Measurements from ENCODE around the gene COL17A1.

The COL17A1 gene

DNA sequence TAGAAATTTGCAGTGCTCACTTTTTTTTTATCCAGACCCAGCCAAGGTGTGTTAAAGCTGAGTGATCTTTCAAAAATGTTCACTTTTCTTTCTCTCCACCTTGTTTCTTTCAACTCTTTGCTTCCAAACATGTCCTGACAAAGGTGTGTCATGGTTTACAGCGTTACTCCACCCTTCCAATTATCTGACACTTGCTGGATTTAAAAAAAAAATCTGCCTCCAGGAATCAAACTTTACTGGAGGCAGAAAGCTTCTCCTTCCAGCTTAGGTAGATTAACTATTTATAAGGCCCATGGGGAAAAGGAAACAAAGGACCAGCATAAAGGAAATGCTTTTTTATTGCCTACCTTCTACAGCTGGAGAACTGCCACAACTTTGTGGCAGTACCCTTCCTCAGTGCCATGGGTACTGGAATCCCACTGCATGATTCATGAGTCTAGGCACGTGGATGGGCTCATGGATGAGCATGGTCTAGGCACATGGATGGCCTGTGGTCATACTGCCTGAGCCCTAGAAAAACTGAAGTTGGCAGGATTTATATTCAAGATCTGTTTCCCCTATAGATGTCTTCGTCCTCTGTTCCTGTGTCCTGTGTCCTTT lies at the start of gene COL17A1:
TSS of gene COL17A1 (minus strand) at position 80 of the 600 bp plus-strand sequence. CDS start 5,207 bp downstream, outside the sequence.
- DNase-seq (ENCODE audit: low read depth, low spot score) = no peak

DNA sequence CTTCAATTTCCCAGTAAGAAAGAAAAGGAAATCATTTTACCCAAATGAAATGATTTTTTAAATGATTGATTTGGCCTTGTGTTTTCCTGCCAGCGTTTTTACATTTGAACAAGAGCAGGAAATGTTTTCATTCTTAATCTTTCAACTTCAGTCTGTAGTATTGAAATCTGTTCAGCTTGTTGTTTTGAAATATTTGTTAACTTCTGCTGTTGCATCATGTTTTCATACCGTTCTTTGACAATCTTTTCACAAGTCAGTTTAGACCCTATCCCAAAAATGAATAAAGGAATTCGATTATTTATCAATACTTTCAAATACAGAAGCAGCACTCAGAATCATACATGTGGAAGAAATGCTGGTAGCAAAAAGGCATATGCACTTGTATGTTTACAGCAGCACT lies 44.4 kb upstream of the COL17A1 start:
- no peak for DNase-seq (ENCODE audit: low read depth, low spot score)

DNA sequence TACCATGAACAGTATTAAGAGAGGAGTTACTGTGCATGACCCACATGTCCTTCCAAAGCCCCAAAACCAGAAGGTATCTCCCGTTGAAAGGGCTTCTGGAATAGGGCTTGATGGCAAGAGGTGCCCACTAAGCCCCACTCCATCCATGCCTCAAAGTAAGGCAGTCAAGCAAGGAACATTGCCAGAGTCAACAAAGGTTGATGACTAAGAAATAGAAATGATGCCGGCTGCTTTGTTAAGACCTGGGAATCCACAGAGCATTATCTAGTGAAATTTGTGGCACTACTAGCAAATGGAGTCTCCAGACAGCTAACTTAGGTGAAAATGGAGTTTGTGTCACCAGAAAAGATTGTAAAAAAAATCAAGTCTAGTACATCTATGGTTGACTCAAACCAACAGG lies 42.5 kb upstream of the COL17A1 start:
- no peak for DNase-seq (ENCODE audit: low read depth, low spot score)

DNA sequence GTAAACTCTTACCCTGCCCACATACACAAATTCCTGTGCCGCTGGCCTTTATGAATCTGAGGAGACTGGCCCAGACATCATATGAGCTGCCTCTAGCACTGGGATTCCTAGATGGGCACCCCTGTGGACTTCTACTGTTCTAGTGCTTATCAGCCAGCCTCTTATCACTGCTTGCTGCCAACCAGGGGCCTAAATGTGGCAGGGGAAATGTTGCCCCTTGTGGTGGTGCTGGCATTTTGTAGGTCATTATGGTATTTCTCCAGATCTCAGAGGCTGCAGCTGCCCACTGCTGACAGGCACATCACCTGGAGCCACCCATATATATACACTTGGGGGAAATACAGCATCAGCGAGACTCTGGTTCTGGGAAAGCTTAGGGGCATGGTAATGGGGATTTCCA lies 41.7 kb upstream of the COL17A1 start:
- DNase-seq (ENCODE audit: low read depth, low spot score) = no peak

DNA sequence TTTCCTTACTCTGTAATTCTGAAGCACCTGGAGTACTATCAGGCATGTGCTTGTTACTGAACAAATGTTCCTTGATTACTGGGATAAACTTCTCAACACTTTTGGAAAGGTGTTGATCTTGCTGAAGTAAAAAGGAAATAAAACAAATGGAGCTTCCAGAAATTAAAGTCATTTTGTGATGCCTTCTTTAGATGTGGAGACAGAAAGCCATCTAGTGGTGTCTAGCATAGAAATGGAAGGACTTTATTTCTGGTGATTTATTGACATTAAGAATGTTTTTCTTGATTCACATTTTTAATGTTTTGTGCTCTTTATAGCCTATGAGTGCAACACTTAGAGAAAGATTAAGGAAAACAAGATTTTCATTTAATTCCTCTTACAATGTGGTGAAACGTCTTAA lies 37.7 kb upstream of the COL17A1 start:
- no peak for DNase-seq (ENCODE audit: low read depth, low spot score)

DNA sequence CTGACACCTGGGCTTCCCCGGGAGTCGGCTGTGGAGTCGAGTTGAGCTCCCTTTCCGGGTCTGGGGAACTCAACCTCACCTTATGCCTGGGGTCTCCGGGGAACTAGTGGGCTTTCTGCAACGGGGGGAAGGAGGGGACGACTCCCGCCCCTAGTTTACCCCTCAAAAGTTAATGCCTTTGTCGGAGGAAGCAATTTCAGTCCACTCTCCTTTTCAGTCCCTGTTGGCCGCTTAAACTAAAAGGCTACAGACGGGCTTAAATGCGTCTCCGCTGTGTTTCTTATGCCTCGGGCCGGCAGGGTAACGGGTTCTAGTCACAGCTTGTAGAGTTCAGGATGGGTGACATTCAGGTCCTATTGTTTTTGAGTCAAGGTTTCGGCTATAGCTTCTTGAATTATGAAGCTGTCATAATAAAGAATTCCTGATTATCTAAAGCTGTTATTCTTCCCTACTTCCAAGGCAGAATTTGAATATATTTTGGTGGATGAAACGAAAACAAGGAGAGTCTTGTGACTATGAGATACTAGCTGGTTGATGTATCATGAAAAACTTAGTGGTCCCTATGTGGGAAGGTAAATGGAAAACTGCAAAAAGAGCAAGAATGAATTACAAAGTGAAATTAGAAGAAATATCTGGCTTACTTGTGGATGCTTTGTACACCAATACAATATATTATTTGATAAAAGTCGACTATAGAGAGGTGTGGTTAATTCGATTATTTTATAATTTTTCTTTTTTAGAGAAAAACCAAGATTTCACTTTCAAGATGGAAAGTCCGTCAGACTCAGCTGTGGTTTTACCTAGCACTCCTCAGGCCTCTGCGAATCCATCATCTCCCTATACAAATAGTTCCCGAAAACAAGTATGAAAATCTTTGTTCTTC lies 36.8 kb upstream of the COL17A1 start:
- DNase-seq (ENCODE audit: low read depth, low spot score) = no peak

DNA sequence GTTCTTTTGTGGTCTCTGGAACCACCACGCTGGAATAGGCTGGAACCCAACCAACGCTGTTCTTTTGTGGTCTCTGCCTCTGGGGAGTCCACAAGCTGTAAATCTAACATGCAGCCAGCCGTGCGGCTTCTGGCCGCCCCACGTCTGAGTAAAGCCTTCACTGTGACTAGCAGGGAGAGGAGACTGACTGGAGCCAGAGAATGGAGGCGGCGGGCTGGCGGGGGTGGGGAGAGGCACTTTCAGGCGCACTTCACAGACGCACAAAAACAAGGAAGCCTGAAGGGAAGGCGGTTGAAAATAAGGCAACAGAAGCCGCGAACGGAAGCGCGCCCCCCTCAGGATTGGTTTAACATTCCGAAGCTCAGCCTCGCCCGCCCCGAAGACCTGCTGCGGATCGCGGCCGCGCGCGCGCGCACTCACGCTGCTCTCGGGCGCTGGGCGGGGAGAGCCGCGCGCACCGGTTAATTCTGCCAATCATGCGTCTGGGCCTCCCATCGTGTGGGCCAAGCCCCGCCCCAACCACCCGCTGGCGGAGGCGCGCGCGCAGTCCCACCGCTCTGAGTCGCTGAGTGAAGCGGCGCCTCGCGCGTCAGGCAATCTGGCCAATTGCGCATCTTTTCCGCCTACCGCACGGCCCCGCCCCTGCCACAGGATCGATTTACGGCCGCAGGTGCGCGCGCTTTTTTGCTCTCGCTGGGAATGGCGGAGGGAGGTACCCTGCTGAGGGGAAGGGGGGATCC lies 36.0 kb upstream of the COL17A1 start, which contains the start of gene SFR1:
TSS of gene SFR1 (plus strand) at position 687 of the 740 bp plus-strand sequence. CDS start at position 700, 13 bp downstream.
- DNase-seq (ENCODE audit: low read depth, low spot score) = peak; percentile 97

DNA sequence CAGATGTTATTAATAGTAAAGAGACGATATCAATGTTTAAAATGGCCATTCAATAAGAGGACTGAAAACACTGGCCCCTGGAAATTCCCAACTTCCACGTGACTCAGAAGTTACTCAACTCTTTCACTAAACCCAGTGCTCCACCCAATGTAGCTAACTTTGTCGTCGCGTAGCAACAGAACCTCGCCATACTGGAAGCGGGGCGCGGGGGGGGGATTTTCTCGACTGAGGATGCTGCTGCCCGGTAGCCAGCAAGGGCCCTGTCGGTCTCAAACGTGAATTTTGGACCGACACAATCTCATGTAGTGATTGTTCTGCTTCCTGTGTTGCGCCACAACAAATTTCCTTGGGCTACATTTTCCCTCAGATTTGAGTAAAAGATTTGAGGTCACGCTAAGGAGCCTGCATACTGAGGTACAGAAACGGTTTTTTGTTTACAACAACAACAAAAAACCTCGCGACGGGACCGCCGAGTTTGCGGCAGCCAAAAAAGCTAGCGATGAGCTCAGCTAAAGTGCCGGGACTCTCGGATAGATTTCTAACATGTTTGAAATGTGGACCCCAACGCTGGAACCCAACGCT lies 35.3 kb upstream of the COL17A1 start:
- peak; percentile 59 for DNase-seq (ENCODE audit: low read depth, low spot score)

DNA sequence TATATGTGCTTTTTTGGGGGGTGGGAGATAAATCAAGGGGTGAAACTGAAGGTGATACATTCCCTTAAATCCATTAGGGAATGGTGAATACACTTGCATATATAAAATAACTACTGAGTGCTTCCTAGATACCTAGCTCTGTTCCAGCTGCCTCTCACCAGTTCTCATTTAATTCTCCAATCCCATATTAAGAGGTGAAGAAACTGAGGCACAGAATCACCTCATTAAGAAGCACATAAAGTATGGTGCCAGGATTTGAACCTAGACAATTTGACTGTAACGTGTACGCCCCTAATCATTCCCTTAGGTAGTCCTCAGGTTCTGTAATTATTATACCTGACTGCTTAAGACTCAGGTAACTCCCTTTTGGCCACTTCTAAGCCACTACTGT lies 34.8 kb upstream of the COL17A1 start:
- DNase-seq (ENCODE audit: low read depth, low spot score) = no peak

DNA sequence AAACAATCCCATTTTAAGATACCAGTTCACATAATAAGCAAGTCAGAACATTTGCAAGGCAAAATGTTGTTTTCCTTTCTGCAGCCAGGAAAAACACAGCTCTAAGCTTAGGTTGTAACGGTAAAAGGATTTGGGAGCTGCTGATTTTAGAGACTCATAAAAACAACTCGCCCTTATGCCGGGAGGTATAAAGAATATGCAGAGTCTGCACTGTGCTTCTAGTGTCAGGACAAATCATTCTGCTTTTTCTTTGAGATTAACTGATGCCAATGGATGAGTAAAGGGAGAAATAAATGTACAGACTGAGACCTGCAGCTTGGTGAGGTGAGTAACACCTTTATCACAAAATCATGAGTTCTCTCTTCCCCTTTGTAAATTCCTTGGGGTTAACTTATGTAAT lies 34.3 kb upstream of the COL17A1 start:
- no peak for DNase-seq (ENCODE audit: low read depth, low spot score)

DNA sequence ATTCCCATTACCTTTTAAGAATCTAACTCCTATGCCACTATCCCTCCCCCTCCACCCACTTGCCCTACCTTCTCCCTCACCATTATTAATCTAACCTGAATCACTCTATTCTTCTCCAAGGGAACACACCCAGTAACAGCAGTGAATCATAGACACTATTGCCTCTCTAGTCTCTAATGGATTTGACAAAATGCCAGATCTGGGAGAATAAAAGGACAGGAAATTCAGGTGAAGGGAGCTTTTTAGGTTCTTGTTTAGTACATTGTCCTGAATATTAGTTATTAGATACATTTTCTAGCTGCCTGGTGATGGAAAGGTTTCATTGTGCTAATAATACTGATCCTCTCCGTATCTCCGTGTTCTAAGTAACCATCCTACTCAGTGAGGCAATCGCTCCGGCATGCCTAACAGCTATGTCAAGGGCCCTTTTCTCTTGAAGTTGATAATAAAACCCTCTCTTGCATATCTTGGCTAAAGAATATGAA lies 32.2 kb upstream of the COL17A1 start:
- no peak for DNase-seq (ENCODE audit: low read depth, low spot score)

DNA sequence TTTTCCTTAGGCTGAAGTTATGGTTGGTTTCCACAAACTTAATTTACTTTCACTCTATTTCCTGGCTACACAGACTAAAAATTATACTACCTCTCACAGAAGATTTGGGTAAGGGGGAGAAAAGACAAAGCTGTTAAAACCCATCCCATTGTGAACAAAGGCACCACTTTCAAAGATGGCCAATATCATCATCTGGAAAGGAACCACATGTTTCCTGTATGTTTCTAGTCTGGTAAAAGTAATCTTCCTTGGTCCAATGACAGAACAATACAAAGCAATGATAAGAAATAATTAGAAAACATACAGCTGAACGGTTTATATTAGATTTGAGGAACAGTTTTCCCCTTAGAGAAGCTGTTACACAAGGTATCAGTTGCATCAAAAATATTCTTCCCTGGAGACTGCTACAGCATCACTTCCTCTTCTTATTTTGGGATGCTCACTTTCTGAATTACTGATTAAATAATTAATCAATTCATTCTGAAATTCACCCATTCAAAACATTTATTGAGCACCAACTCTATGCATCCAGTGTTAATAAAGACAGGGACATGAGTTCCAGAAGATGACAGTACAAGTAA lies 27.8 kb upstream of the COL17A1 start:
- DNase-seq (ENCODE audit: low read depth, low spot score) = no peak

DNA sequence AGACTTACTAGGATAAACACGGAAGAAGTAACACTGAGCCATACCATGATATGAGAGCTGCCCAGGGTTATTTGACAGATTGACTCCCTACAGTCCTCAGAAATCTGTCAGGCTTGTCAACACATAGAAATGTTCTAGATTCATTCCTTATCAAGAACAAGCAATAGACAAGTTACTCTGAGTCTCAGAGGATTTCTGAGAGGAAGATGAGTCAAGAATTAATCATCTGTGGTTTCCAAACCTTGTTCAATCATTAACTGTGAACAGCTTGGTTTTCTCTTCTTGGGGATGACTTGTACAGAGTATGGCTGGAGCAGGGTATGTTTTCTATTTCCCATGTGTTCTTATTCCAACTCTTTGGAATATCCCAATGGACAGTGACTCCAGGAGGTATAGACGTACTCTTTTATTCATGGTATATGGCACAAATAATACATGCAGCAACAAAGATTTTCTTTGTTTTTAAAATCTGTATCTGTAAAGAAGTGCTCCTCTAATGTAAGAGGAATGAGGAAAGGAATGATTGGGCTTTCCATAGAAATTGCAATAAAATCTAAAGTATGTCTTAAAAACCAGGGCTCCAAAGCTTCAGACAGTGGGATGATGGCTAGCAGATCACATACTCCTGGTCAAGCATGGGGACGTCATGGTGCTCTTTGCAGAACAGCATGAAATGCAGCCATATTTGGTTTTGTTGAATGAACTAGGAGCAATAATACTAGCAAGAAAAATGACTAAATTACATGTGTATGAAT lies 24.4 kb upstream of the COL17A1 start:
- no peak for DNase-seq (ENCODE audit: low read depth, low spot score)

DNA sequence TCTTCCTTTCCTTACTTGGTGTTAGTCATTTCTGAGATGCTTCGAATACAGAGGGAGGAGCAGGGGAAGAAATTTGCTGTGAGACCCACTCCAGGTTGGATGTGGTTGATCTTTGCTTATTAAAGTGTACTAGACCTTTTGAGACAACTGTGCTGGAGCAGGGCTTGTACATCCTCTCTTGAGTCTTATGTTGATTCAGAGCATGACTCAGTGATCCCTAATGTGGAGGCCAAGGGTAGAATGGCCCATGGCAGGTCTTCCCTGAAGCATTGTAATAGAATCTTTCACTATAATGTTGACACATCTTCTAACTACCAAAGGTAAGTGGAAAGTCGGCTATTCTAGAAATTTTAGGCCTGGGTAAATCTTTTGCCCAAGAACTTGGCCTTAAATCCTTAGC lies 19.2 kb upstream of the COL17A1 start:
- DNase-seq (ENCODE audit: low read depth, low spot score) = no peak

DNA sequence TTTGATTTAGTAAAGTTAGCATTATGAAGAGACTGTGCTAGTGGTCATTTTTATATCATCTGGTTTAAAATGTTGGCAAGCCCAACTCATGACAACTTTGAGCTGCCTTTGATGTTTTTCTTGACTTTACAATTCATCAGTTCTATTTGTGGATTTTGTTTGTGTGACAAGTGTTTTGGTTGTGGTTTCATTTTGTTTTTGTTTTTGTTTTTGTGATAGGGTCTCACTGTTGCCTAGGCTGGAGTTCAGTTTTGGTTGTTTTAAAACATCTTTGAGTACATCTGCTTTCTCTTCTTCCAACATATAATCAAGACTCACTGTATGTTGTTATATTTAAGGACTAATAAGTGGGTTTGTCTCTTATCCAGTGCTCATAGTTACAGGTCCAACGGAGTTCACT lies 18.7 kb upstream of the COL17A1 start:
- no peak for DNase-seq (ENCODE audit: low read depth, low spot score)

DNA sequence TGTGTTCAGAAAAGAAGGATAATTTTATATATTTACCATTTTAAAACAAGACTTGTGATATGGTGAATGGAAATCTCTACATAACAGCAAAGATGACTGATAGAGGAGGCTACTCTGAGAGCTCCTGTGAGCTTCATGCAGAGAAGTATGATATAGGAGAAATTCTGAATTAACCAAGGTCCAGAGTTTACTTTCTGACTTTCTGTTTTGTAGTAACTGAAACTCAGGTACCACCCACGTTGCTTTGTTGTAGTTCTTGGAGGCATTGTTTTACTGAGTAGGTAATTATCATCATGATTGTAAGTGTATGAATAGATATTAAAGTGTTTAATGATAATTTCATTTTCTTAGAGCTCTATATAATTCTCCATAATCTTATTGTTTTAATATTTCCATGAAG lies 18.3 kb upstream of the COL17A1 start:
- DNase-seq (ENCODE audit: low read depth, low spot score) = no peak

DNA sequence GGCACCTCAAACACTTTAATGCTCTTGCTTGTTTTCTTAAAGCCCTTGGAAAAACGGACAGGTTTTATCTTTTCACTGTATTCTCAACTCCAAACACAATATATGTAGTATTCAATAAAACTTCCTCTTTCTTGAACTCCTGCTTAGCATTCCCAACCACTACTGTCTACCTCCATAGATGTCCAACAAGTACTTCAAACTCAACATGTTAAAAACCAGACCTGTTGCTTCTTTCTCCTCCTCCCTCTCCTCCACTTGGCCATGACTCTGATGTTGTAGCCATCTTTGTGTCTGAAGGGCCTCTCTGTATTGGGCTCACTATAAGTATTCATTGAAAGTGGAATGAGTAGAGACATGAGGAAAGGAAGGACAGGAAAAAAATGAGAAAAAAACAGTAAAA lies 16.2 kb upstream of the COL17A1 start:
- DNase-seq (ENCODE audit: low read depth, low spot score) = no peak

DNA sequence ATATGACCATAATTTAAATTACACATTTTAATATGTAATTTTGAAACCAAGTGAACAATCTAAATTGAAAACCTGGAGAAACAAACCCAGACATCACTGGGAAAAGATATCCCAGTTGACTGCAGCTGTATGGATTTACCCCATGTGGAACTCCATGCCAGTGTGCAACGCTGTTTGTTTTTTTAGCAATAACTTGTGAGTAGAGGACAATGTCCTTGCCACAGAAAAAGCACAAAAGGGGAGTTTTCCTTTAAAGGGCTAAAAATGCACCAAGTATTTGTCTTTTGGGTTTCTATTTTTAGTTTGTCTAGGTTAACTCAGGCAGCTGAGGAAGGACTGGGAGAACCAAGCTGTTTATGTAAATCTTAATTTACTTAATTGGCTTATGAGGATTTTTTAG lies 15.1 kb upstream of the COL17A1 start:
- no peak for DNase-seq (ENCODE audit: low read depth, low spot score)

DNA sequence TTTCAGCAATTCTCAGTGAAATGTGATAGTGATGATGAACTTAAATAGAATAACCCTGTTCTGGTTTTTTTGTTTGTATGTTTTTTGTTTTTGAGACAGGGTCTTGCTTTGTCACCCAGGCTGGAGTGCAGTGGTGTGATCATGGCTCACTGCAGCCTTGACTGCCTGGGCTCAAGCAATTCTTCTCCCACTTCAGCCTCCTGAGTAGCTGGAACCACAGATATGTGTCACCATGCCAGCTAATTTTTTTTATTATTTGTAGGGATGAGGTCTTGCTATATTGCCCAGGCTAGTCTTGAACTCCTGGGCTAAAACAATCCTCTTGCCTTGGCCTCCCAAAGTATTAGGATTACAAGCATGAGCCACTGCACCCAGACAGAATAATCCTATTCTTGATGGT lies 14.3 kb upstream of the COL17A1 start:
- DNase-seq (ENCODE audit: low read depth, low spot score) = no peak

DNA sequence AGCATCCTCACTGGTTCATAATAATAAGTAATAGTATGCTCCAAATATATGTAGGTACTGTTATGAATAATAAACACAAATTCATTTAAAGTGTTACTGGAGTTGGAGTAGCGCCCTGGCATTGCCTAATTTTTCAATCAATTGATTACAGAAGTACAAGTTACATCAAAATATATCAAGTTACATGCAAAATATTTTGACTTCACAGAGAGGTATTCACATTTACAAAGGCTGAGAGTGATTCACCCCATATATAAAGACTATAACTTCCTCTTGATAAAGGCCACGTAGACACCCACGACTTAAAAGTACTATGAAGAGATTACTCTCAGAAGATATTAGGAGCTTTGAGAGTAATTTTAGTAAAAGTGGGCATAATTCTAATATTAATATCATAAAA lies 13.6 kb upstream of the COL17A1 start:
- DNase-seq (ENCODE audit: low read depth, low spot score) = no peak

All from activated naive CD8-positive, alpha-beta T cell treated with anti-CD3 and anti-CD28 coated beads, Interleukin-2, amount 50 U/mL, for 16 hours (primary cell).